GM12878 (cell line): ENCODE measurements around the gene NDUFA11. TPM values are rescaled to one million over a fixed set of nuclear protein-coding genes. Genes with fewer than 3 reads are reported as not detected.
A peak's percentile ranks its signal among the peaks of the same experiment; 100 is the strongest.

Experiments
- CBFB ChIP-seq: IDR thresholded peaks from 2 replicates; pipeline ENCODE4 v1.6.1; 2016; ENCODE audit warnings: antibody characterized with exemption, low read depth
- CHD4 ChIP-seq: fragments of 200-600 bp; sonication (generic); IDR thresholded peaks from 2 replicates; pipeline ENCODE4 v1.6.1; 2016; ENCODE audit warnings: mild to moderate bottlenecking
- IKZF2 ChIP-seq, 2 experiments: fragments of 450-650 bp; IDR thresholded peaks; 2 replicates each; pipeline ENCODE4 v1.6.1; 2017; ENCODE audit warnings: mild to moderate bottlenecking in 2 of 2, moderate library complexity in 2 of 2
- KLF5 ChIP-seq: fragments of 450-650 bp; IDR thresholded peaks from 2 replicates; pipeline ENCODE4 v1.6.1; 2014; ENCODE audit warnings: mild to moderate bottlenecking; ENCODE audit not compliant: partially characterized antibody
- MYB ChIP-seq: fragments of 150-350 bp; IDR thresholded peaks from 2 replicates; pipeline ENCODE4 v1.6.1; 2014; ENCODE audit warnings: mild to moderate bottlenecking, low read depth, low read length, borderline replicate concordance
- NFYA ChIP-seq: IDR thresholded peaks from 2 replicates; pipeline ENCODE4 v1.6.1; 2011; ENCODE audit warnings: low read depth, mild to moderate bottlenecking, low read length, improper control_type of control experiment, borderline replicate concordance
- RB1 ChIP-seq: fragments of 450-650 bp; formaldehyde crosslinking; IDR thresholded peaks from 2 replicates; pipeline ENCODE4 v1.6.1; 2017; ENCODE audit warnings: mild to moderate bottlenecking, borderline replicate concordance
- SREBF1 ChIP-seq: IDR thresholded peaks from 2 replicates; pipeline ENCODE4 v1.6.1; 2012; ENCODE audit warnings: mild to moderate bottlenecking, low read length
- TBL1XR1 ChIP-seq: IDR thresholded peaks from 2 replicates; pipeline ENCODE4 v1.6.1; 2012; ENCODE audit warnings: low read depth, low read length, improper control_type of control experiment
- TCF3 ChIP-seq: IDR thresholded peaks from 2 replicates; pipeline ENCODE4 v1.6.1; 2012; ENCODE audit warnings: low read depth, mild to moderate bottlenecking, low read length, borderline replicate concordance; ENCODE audit not compliant: insufficient read depth
- polyA plus RNA-seq, 11 experiments: library from polyadenylated mRNA; depleted of rRNA in 4 of 11; unstranded in 6 of 11; stranded (reverse) in 5 of 11; fragments of >200 nt; fragmentation: Nextera tagmentation in 4 of 11; fragmentation: Illumina TruSeq in 1 of 11; extraction: Ambion mirVana in 4 of 11; extraction: Trizol in 1 of 11; gene quantifications; 1 replicate in 1 of 11; 2 replicates in 10 of 11; pipeline versions ENCODE4 v1.2.1 to v1.2.3, GENCODE V29; 2011 to 2016; ENCODE audit warnings: inconsistent platforms in 2 of 11, missing spikeins in 2 of 11, low read depth in 1 of 11
- total RNA-seq, 4 experiments: library from RNA; depleted of rRNA in 3 of 4; stranded (reverse); fragments of >200 nt in 3 of 4; fragmentation: Illumina TruSeq in 1 of 4; extraction: Trizol in 1 of 4; gene quantifications; 2 replicates each; pipeline versions ENCODE4 v1.2.1 to v1.2.3, GENCODE V29; 2013 to 2021
- TF ChIP-seq, protein P1 (sequence below): fragments of 450-650 bp; IDR thresholded peaks from 2 replicates; pipeline ENCODE4 v1.6.1; 2017; ENCODE audit warnings: mild to moderate bottlenecking, moderate library complexity
- TF ChIP-seq, protein P2 (sequence below): fragments of 450-650 bp; IDR thresholded peaks from 2 replicates; pipeline ENCODE4 v1.6.1; 2016; ENCODE audit warnings: mild to moderate bottlenecking, moderate library complexity, borderline replicate concordance
- TF ChIP-seq, protein P3 (sequence below): fragments of 450-650 bp; IDR thresholded peaks from 2 replicates; pipeline ENCODE4 v1.6.1; 2017; ENCODE audit warnings: low read depth, mild to moderate bottlenecking, moderate library complexity
- TF ChIP-seq, protein P4 (sequence below): IDR thresholded peaks from 2 replicates; pipeline ENCODE4 v1.6.1; 2012; ENCODE audit warnings: low read depth, low read length, improper control_type of control experiment

NDUFA11 gene
- total and polyA plus RNA-seq, 10 of the 15 experiments (the other 5 are each of a cell fraction or from before 2014, with no cell fraction given): 108 to 600 (median 289) TPM

DNA sequence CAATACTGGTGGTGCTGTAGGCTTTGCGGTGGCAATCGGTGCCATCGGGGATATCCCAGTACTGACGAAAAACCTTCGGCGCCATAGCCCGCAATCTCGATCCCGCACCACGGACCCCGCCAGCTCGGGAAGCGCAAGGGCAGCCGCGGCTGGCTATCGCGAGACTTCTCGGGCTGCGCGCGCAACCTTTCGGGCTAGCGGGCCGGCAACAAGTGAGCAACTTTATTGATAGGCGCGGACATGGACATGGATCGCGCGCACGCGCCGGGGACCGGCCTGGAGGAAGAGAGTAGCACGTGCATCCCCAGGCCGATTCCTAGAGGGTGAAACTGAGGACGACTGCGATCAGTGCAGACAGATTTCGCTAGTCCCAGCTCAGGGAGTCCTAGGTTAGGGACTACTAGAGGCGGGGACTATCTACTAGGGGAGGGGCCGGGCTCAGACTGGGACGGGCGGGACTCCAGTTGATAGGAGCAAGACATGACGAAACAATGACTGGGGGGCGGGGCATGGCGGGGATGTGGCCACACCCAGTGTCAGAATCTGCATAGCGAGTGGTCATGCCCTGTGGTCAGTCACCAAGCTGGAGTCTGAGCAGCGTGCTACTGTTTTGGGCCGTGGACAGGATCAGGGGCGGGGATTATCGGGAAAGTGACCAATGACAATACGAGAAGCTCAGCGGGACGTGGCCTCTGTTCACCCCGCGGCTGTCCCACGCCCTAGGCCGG, at the start of gene NDUFA11 (continued):
- peak; percentile 93 for TF ChIP-seq CBFB
- TF ChIP-seq, protein P1, sequence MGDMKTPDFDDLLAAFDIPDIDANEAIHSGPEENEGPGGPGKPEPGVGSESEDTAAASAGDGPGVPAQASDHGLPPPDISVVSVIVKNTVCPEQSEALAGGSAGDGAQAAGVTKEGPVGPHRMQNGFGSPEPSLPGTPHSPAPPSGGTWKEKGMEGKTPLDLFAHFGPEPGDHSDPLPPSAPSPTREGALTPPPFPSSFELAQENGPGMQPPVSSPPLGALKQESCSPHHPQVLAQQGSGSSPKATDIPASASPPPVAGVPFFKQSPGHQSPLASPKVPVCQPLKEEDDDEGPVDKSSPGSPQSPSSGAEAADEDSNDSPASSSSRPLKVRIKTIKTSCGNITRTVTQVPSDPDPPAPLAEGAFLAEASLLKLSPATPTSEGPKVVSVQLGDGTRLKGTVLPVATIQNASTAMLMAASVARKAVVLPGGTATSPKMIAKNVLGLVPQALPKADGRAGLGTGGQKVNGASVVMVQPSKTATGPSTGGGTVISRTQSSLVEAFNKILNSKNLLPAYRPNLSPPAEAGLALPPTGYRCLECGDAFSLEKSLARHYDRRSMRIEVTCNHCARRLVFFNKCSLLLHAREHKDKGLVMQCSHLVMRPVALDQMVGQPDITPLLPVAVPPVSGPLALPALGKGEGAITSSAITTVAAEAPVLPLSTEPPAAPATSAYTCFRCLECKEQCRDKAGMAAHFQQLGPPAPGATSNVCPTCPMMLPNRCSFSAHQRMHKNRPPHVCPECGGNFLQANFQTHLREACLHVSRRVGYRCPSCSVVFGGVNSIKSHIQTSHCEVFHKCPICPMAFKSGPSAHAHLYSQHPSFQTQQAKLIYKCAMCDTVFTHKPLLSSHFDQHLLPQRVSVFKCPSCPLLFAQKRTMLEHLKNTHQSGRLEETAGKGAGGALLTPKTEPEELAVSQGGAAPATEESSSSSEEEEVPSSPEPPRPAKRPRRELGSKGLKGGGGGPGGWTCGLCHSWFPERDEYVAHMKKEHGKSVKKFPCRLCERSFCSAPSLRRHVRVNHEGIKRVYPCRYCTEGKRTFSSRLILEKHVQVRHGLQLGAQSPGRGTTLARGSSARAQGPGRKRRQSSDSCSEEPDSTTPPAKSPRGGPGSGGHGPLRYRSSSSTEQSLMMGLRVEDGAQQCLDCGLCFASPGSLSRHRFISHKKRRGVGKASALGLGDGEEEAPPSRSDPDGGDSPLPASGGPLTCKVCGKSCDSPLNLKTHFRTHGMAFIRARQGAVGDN: peak; percentile 66
- peak; percentile 40 to 60; a peak in 3 of 4 replicates for TF ChIP-seq IKZF2 (IDR thresholded peaks at IDR 0.05)
- no peak for TF ChIP-seq SREBF1
- TF ChIP-seq RB1: peak; percentile 95
- TF ChIP-seq KLF5: peak; percentile 78
- no peak for TF ChIP-seq NFYA
- TF ChIP-seq TCF3: peak; percentile 43; the same call in 1 of the 2 replicates
- TF ChIP-seq, protein P2, sequence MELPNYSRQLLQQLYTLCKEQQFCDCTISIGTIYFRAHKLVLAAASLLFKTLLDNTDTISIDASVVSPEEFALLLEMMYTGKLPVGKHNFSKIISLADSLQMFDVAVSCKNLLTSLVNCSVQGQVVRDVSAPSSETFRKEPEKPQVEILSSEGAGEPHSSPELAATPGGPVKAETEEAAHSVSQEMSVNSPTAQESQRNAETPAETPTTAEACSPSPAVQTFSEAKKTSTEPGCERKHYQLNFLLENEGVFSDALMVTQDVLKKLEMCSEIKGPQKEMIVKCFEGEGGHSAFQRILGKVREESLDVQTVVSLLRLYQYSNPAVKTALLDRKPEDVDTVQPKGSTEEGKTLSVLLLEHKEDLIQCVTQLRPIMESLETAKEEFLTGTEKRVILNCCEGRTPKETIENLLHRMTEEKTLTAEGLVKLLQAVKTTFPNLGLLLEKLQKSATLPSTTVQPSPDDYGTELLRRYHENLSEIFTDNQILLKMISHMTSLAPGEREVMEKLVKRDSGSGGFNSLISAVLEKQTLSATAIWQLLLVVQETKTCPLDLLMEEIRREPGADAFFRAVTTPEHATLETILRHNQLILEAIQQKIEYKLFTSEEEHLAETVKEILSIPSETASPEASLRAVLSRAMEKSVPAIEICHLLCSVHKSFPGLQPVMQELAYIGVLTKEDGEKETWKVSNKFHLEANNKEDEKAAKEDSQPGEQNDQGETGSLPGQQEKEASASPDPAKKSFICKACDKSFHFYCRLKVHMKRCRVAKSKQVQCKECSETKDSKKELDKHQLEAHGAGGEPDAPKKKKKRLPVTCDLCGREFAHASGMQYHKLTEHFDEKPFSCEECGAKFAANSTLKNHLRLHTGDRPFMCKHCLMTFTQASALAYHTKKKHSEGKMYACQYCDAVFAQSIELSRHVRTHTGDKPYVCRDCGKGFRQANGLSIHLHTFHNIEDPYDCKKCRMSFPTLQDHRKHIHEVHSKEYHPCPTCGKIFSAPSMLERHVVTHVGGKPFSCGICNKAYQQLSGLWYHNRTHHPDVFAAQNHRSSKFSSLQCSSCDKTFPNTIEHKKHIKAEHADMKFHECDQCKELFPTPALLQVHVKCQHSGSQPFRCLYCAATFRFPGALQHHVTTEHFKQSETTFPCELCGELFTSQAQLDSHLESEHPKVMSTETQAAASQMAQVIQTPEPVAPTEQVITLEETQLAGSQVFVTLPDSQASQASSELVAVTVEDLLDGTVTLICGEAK: peak; percentile 100
- 0 out of 2 replicates have a peak, but pooled peaks have one; percentile 39 for TF ChIP-seq TBL1XR1
- no peak for TF ChIP-seq CHD4
- 0 out of 2 replicates have a peak, but pooled peaks have one; percentile 31 for TF ChIP-seq MYB
- TF ChIP-seq, protein P3, sequence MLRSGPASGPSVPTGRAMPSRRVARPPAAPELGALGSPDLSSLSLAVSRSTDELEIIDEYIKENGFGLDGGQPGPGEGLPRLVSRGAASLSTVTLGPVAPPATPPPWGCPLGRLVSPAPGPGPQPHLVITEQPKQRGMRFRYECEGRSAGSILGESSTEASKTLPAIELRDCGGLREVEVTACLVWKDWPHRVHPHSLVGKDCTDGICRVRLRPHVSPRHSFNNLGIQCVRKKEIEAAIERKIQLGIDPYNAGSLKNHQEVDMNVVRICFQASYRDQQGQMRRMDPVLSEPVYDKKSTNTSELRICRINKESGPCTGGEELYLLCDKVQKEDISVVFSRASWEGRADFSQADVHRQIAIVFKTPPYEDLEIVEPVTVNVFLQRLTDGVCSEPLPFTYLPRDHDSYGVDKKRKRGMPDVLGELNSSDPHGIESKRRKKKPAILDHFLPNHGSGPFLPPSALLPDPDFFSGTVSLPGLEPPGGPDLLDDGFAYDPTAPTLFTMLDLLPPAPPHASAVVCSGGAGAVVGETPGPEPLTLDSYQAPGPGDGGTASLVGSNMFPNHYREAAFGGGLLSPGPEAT: peak; percentile 79
- TF ChIP-seq, protein P4, sequence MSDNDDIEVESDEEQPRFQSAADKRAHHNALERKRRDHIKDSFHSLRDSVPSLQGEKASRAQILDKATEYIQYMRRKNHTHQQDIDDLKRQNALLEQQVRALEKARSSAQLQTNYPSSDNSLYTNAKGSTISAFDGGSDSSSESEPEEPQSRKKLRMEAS: peak; percentile 84
